HL-60 (cell line): ENCODE measurements around the gene ZDHHC4.

Experiments
- DNase-seq, 2 experiments: peaks; one replicate each; pipeline ENCODE4 v3.0.0-alpha.2; 2010 to 2020; ENCODE audit warnings: low read depth in 1 of 2, low spot score in 1 of 2
- H3K27ac ChIP-seq: fragments of 250-450 bp; sonication (Bioruptor Pico); replicated peaks from 2 replicates; pipeline ENCODE4 v1.5.1; 2020; ENCODE audit warnings: mild to moderate bottlenecking, moderate library complexity
- H3K27me3 ChIP-seq: fragments of 250-450 bp; sonication (Bioruptor Pico); 2 replicates; pipeline ENCODE4 v1.5.1; 2021; ENCODE audit warnings: mild to moderate bottlenecking, moderate library complexity; ENCODE audit not compliant: insufficient read depth, poor library complexity, severe bottlenecking
- H3K4me3 ChIP-seq: replicated peaks from 2 replicates; pipeline ENCODE4 v1.5.1; 2011; ENCODE audit warnings: mild to moderate bottlenecking, control low read depth, low read length; ENCODE audit not compliant: insufficient read depth
- CTCF ChIP-seq: IDR thresholded peaks from one replicate; pipeline ENCODE4 v1.5.1; 2011; ENCODE audit warnings: low read length, control low read depth, inconsistent platforms; ENCODE audit not compliant: insufficient read depth
- GABPA ChIP-seq: IDR thresholded peaks from 2 replicates; pipeline ENCODE4 v1.6.1; 2012; ENCODE audit warnings: low read depth
- POLR2AphosphoS5 ChIP-seq: IDR thresholded peaks from 2 replicates; pipeline ENCODE4 v1.6.1; 2012; ENCODE audit warnings: low read depth
- SPI1 ChIP-seq: IDR thresholded peaks from 2 replicates; pipeline ENCODE4 v1.6.1; 2012; ENCODE audit warnings: low read depth, mild to moderate bottlenecking, borderline replicate concordance
- TF ChIP-seq, protein P1 (sequence below): IDR thresholded peaks from 2 replicates; pipeline ENCODE4 v1.6.1; 2012; ENCODE audit warnings: low read depth; ENCODE audit not compliant: insufficient replicate concordance

ZDHHC4 gene

GRCh38 chr7:6590645-6591110 lies 13.4 kb downstream of the ZDHHC4 start:
- TF ChIP-seq GABPA, result no peak
- TF ChIP-seq CTCF, result no peak
- TF ChIP-seq SPI1, result no peak
- no peak for TF ChIP-seq POLR2AphosphoS5
- TF ChIP-seq, protein P1, sequence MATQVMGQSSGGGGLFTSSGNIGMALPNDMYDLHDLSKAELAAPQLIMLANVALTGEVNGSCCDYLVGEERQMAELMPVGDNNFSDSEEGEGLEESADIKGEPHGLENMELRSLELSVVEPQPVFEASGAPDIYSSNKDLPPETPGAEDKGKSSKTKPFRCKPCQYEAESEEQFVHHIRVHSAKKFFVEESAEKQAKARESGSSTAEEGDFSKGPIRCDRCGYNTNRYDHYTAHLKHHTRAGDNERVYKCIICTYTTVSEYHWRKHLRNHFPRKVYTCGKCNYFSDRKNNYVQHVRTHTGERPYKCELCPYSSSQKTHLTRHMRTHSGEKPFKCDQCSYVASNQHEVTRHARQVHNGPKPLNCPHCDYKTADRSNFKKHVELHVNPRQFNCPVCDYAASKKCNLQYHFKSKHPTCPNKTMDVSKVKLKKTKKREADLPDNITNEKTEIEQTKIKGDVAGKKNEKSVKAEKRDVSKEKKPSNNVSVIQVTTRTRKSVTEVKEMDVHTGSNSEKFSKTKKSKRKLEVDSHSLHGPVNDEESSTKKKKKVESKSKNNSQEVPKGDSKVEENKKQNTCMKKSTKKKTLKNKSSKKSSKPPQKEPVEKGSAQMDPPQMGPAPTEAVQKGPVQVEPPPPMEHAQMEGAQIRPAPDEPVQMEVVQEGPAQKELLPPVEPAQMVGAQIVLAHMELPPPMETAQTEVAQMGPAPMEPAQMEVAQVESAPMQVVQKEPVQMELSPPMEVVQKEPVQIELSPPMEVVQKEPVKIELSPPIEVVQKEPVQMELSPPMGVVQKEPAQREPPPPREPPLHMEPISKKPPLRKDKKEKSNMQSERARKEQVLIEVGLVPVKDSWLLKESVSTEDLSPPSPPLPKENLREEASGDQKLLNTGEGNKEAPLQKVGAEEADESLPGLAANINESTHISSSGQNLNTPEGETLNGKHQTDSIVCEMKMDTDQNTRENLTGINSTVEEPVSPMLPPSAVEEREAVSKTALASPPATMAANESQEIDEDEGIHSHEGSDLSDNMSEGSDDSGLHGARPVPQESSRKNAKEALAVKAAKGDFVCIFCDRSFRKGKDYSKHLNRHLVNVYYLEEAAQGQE, result no peak
- peak overlapping the region; percentile 65 for H3K27ac ChIP-seq

DNA sequence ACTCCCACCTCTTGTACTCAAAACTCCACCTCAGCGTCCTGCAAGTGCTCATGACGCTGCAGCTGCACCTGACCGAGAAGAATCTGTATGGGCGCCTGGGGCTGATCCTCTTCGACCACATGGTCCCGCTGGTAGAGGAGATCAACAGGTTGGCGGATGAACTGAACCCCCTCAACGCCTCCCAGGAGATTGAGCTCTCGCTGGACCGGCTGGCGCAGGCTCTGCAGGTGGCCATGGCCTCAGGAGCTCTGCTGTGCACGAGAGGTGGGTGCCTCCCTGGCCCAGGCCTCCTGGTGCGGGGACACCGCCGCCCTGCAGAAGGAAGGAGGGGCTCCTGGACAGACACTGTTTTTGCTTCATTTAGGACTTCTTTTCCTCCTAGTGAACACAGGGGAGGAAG lies 22.8 kb downstream of the ZDHHC4 start:
- TF ChIP-seq, protein P1, result no peak
- no peak for TF ChIP-seq CTCF
- TF ChIP-seq POLR2AphosphoS5, result no peak
- no peak for TF ChIP-seq SPI1
- no peak for TF ChIP-seq GABPA
- no peak overlapping the region for H3K4me3 ChIP-seq

More at GRCh38 chr7:6590645-6591110, 13.4 kb downstream of the ZDHHC4 start:
- H3K27me3 ChIP-seq, result no peaks in the 10 kb centered on the region
- no peak for DNase-seq
- H3K4me3 ChIP-seq, result peak overlapping the region; percentile 84

DNA sequence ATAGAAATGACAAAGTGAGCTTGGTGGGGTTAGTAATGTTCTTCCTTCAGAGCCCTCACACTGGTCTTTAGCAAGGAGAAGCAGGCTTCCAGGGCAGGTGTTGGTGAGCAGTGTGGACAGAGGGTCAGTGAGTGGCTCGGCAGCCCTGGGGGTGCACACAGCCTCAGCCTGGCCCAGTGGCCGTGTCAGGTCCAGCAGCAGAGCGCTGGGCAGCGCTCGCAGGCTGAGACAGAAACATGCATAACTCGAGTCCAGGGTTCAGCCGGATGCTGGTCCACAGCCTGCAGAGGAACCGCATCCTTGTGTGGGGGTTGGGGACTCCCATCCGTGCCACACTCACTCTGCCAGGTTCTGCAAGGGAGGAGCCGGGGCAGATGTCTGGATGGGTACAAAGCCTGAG lies 27.2 kb downstream of the ZDHHC4 start:
- TF ChIP-seq GABPA, result no peak
- no peak for TF ChIP-seq POLR2AphosphoS5
- DNase-seq, result no peak
- Histone ChIP-seq H3K27ac (no peak overlapping the region), H3K27me3 (no peaks in the 10 kb centered on the region), H3K4me3 (no peak overlapping the region)

More for the DNA sequence above, 22.8 kb downstream of the ZDHHC4 start:
- no peaks in the 10 kb centered on the region for H3K27me3 ChIP-seq
- DNase-seq, result no peak
- H3K27ac ChIP-seq, result no peak overlapping the region

GRCh38 chr7:6606866-6607583 lies 29.8 kb downstream of the ZDHHC4 start:
- Histone ChIP-seq H3K27me3 (no peaks in the 10 kb centered on the region), H3K27ac (no peak overlapping the region), H3K4me3 (no peak overlapping the region)
- DNase-seq, result no peak
- TF ChIP-seq CTCF (no peak), SPI1 (no peak), GABPA (no peak), POLR2AphosphoS5 (no peak)
- TF ChIP-seq, protein P1, result no peak
